ENCODE results near the gene DENND1A.
"Not testable (repeated sequence)": the region's sequence is repeated elsewhere in the genome, so short reads cannot be mapped to it uniquely, and the experiment has no call there.

DENND1A gene

DNA sequence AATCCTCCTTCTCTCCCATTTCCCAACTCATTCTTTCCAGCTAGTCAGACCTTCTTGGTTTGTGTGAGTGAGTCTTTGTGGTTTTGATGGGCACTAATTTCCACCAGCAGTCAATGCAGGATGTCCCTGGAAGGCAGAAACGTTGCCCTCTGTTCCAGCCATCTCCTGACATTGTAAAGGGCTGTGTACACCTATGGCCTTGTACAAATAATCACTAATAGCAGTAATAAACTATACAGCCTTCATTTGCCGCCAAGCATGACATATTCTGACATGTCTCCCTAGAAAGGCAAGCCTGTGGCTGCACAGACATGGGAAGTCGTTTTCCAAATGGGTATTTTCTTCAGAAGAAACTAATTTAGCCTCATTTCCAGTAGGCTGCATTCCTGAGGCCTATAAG lies 18.4 kb upstream of the DENND1A start:
- no peak for DNase-seq (ENCODE audit: low read depth in 2 of 2)

DNA sequence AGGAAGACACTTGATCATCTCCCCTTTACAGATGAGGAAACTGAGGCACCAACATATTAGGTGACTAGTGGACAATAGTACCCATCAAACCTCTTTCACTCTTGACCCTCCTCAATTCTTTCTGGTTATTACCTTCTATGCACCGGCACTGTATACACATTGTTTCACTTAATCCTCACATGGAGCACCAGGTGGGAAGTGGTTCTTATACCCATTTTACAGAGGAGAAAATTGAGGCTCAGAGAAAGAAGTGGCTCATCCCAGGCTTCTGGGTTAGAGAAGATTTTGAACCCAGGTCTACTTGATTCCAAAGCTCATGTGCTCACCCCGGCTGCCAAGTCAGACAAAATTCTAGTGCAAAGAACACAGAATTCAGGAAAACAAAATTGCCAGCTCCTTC lies 17.4 kb upstream of the DENND1A start:
- DNase-seq (ENCODE audit: low read depth in 2 of 2), result no peak

DNA sequence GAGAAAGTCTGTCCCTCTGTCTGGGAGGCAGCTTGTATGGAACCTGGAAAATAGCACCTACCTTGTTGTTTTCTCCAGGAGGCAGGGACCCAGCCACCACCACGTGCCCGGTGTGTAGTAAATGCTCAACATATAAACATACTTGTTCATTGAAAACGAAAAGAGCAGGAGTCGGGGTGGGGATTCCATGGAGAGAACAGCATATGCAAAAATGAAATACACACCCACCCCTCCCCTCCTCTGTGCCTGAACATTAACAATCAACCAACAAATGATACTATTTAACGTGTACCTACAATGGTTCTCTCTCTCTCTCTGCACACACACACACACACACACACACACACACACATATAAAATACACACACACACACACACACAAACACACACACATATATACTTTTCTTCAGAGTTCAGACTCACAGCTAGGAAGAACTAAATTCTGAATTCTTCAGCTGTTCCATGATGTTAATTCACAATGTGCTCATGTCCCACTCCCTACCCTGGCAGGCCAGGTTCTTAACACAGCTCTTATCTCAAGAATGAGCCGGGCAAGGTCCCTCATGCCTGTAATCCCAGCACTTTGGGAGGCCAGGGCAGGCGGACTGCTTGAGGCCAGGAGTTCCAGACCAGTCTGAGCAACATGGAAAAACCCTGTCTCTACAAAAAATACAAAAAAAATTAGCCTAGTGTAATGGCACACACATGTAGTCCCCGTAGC lies 16.3 kb upstream of the DENND1A start:
- DNase-seq (ENCODE audit: low read depth in 2 of 2), result no peak

DNA sequence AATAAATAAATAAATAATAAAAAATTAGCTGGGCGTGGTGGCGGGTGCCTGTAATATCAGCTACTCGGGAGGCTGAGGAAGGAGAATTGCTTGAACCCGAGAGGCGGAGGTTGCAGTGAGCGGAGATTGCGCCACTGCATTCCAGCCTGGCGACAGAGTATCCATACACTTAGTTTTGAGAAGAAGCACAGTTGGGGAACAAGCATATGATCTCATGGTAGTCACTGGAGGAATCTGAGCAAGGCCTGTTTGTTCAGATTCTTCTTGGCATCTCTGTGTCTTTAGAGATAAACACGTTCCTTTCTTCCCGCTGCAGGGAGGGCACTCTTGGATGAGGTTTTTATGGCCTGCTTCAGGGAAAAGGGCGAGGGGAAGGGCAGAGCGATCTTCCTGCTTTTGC lies 15.6 kb upstream of the DENND1A start:
- no peak for DNase-seq (ENCODE audit: low read depth in 2 of 2)

DNA sequence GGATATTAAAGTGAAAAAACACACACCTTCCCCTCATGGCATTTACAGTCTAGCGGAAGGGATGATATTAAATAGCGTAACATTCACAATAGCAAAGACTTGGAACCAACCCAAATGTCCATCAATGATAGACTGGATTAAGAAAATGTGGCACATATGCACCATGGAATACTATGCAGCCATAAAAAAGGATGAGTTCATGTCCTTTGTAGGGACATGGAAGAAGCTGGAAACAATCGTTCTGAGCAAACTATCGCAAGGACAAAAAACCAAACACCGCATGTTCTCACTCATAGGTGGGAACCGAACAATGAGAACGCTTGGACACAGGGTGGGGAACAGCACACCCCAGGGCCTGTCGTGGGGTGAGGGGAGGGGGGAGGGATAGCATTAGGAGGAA lies 14.5 kb upstream of the DENND1A start:
- not testable (repeated sequence) for DNase-seq (ENCODE audit: low read depth in 2 of 2)

DNA sequence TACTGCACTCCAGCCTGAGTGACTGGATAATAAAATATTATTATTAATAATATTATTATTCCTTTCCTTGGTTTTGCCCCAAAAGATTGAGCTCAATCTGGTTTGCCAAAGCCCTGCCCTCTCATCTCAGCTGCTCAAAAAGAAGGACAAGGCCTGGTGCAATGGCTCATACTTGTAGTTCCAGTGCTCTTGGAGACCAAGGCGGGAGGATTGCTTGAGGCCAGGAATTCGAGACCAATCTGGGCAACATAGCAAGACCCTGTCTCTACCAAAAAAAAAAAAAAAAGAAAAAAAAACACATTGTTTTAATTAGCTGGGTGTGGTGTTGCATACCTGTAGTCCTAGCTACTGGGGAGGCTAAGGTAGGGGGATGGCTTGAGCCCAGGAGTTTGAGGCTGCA lies 13.7 kb upstream of the DENND1A start:
- no peak for DNase-seq (ENCODE audit: low read depth in 2 of 2)

DNA sequence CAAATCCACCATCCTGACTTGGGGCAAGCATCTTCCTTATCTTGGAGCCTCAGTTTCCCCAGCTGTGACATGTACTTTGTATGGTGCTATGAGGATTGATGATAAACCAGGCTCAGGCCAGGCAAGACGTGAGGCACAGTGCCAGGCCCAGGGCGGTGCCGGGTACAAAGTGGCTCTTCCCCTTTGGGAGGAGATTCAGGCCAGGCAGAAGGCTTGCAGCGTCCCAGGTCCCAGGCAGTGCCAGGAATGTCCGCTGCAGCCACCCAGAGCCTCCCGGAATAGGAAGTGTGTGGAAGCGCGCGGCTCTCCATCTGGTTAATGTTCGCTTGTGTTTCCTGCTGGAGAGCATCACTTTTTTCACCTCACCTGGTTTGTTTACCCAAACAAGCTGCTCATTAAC lies 12.6 kb upstream of the DENND1A start:
- DNase-seq (ENCODE audit: low read depth in 2 of 2), result no peak

DNA sequence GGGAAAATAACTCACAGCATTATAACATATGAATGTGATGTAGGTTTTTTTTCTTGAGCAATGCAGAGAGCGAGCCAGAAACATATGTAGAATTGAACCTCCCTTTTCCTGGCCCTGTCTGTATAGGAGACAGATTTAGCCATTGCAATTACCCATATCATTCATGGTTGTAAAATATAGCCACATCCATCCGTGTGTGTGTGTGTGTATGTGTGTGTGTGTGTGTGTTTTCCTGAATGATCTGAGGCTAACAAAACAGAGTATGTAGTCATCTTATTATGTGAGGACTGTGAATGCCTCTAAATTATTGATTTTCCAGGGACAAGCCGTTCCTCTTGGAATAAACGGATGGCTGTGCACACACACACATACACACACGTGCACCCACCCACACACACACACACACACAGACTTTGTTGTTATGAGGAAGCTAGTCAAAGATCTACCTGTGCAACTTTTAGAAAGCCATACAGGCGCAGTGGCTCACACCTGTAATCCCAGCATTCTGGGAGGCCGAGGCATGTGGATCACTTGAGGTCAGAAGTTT lies 11.7 kb upstream of the DENND1A start:
- no peak for DNase-seq (ENCODE audit: low read depth in 2 of 2)

DNA sequence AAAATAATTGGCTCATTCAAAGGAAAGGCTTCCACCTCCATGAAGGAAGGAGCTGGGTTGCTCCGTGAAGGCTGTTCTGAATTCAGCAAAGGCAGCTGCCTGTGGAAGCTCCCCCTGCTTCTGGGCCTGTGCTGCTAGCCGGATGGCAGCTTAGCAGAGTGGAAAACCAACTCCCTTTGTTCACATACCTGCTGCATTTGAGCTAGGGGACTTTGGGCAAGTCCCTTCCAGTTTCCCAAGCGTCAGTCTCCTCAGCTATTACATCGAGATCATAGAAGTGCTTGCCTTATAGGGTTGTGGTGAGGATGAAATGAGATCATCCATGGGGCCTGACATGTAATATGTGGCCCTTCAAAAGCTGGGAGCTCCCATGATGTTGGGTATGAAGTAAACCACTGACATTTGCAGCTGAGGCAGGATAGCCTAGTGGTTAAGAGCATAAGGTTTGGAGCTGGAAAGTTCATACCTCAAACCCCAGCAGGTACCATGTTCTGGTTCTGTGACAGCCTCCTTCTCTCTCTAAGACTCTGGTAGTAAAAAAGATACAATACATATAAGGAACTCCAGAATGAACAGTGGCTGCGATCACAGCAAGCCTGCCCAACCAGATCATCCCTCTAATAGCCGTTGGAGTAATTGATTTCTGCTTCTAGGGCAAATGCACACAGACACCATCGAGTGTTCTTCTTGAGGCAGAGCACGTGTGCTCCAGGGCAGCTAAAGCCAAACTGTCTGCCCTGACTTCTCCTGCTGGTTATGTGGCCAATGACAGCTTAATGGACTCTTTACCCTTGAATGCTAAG lies 11.0 kb upstream of the DENND1A start:
- DNase-seq (ENCODE audit: low read depth in 2 of 2), result no peak

DNA sequence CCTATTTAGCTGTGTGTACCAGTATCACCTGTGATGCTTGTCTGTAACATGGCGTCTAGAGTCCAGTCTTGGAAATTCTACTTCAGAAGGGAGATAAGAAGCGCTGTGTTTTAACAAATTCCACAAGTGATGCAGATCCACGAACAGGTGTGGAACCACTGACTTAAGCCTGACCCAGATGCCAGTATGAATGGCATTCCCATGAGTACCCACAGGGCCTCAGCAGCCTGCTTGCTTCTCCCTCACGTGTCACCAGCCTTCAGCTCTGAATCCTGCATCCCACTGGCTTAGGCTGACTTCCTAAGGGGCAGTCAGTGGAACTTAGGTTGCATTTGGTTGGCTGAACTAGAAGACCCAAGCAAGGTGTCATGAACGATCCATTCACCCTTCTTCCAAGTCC lies 8.5 kb upstream of the DENND1A start:
- DNase-seq (ENCODE audit: low read depth in 2 of 2), result no peak

DNA sequence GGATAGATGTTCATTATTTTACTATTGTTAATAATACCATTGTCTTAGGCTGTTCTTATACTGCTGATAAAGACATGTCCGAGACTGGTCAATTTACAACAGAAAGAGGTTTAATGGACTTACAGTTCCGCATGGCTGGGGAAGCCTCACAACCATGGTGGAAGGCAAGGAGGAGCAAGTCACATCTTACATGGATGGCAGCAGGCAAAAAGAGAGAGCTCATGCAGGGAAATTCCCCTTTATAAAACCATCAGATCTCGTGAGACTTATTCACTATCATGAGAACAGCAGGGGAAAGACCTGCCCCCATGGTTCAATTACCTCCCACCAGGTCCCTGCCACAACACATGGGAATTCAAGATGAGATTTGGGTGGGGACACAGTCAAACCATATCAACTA lies 6.6 kb upstream of the DENND1A start:
- not testable (repeated sequence) for DNase-seq (ENCODE audit: low read depth in 2 of 2)

DNA sequence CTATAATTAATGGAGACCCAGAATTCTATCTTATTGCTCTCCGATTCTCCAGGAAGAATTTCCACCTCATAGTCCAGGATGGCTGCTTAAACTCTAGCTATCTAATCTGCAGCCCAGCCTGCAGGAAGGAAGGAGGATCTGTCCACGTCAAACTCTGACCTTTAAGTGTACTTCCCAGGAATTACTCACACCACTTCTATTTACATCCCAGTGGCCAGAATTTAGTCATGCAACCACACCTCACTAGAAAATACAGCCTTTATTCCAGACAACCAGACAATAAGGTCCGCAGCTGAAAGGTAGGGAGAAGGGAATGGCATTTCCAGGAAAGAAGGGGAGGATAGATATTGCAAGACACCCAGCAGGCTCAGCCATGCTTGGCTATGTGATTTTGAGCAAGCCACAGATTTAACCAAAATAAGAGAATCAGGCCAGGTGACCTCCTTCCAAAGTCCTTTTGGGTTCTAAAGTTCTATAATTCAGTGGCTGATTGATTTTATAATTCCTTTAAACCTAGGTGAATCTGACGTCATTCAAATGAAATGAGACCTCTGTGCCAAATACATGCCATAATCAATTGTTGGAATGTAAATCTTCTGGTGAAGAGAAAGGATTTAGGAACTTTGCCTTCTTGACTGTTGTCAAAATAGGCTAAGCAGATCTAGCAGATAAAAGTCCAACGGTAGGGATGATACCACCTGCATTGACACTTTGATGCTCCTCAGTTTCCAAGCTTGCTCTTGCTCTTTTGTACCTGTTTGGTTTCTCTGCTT lies 3.7 kb upstream of the DENND1A start:
- DNase-seq (ENCODE audit: low read depth in 2 of 2), result no peak

DNA sequence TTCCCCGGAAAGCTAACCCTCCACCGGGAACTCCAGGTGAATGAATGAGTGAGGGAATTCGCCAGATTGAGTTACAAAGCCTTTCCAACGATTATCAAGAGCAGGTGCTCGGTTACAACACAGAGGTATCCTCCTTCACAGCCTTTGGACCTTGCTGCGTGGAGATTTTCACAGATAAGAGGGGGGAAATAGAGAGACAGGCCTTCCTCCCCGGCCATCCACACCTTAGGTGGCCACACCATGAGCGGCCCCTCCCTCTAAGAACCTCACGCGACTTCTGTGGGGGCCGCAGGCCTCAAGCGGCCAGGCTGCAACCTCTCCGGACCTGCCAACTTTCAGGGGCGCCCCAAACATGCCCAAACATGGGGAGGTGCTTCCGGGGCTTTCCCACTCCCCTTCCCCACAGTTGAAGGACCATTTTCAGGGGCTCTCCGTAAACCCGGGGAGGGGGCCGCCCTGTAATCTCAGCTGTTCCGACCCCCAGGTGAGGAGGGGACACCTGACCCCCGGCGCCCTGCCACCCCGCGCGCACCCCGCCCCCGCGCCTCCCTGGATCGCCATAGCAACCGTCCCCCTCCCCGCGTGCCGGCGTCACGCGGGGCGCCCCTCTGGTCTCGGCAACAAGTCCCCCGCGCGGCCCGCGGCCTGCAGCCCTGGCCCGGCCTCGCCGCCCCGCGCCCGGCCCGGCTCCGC lies 603 bp downstream of the DENND1A start:
- DNase-seq (ENCODE audit: low read depth in 2 of 2), result no peak

DNA sequence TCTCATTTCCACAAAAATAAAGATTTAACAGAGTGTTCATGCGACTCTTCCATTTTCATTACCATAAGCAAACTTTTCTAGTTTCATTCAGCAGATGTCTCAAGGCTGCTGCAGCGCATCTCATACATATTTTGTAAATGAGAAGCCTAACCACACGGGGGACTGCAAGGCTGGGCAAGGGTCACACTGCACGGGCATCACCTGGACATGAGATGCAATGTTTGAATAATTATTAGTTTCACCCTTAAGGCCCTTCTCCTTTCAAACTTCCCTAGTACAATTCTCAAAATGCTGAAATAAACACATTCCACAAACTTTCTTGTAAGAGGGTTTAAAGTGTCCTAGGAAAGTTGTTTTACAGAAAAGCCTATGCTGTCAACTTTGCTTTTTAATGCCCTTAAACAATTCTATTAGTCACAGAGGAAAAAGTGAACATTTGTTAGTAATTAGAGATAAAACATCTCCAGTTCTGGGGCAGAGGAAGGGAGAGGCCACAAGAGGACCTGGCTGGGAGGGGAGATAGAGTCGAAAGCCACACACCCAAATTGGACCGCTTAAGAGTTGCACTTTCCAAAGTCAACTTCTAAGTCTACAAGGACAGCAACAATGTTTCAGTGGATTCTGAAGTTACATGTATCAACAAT lies 1.3 kb downstream of the DENND1A start:
- no peak for DNase-seq (ENCODE audit: low read depth in 2 of 2)

DNA sequence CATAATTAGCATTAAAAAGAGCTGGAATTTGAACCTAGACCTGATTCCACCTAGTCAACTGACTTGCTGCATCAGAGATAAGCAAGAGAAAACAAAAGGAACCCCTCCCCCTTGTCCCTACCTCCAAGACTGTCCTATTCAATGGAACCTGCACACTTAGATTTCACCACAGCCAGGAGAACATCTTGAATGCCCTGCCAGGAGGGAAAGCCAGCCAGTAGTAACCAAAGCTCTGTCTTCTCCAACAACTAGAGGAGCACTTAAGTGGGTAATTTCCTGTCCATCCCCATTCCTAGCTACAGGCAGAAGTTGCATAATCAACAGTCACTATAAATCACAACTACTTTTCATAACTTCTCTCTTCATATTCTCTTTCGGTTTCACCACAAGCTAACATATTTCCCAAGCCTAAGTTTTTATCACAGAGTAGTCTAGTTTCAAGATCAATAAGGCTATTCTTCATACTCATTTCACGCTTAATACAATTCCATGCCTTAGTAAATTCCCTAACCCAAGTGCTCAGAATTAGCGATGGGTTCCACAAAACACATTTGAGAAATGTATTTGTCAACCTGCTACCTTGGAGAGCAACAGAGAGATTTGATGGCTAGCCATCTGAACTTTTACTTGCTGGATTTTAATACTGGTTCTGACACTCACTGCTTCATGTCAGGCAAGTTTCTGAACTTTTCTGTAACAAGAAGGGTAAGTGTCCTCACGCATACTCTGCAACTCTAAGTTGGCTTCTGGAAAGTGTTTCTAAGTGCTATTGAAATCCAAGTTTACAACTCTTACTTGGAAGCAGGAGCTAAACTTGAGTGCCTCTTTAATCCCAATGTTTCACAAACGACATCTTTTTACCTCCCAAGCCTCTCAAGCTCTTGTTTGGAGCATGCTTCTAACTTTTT lies 2.0 kb downstream of the DENND1A start:
- DNase-seq (ENCODE audit: low read depth in 2 of 2), result no peak

DNA sequence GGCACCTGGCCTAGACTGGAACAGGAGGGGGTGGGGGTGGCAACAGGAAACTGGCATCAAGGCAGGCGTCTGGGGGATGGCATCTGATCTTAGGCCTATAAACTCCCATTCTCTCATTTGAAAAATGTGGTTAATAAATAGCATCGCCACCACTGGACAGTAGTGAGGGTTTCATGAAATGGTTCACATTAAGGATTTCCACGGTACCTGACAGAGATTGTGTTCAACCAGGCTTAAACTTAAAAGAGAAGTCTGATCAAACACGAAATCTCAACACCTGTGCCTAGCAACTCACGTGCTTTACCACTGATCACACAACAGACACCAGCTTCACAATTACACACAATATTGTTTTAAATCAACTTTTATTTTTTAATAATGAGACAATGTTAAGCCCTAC lies 3.0 kb downstream of the DENND1A start:
- no peak for DNase-seq (ENCODE audit: low read depth in 2 of 2)

DNA sequence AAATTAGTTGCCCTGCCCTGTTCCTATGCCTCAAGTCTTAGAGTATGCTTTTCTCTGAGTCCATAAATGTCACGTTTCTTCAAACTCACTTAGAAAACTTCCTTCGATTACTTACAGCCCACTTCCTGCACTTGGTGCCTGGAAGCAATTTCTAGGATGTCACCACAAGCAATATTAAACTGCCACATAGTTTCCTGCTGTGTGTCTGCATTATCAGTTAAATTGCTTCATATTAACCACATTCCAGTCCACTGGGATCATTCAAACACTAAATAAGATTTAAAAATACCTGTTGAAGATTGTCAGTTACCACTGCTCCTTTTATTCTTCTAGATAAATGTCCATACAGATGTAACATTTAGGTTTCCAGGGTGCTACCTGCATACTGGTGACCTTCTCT lies 4.1 kb downstream of the DENND1A start:
- DNase-seq (ENCODE audit: low read depth in 2 of 2), result no peak

DNA sequence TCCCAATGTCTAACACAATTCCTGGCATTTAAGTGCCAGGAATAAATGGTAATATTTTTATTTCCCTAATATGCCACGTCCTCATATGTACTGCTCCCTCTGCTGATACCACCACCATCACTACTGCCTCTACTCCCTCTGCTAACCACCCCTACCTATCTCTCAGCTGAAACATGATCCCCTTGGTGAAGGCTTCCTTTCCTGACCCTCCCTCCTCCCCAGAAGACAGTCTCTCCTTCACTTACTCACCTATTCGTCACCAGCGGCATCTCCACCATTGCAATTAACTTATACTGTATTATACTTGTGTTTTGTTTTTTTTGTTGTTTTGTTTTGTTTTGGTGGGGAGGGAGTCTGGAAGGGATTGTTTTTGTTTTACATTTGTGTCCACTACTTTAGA lies 4.8 kb downstream of the DENND1A start:
- DNase-seq (ENCODE audit: low read depth in 2 of 2), result no peak

DNA sequence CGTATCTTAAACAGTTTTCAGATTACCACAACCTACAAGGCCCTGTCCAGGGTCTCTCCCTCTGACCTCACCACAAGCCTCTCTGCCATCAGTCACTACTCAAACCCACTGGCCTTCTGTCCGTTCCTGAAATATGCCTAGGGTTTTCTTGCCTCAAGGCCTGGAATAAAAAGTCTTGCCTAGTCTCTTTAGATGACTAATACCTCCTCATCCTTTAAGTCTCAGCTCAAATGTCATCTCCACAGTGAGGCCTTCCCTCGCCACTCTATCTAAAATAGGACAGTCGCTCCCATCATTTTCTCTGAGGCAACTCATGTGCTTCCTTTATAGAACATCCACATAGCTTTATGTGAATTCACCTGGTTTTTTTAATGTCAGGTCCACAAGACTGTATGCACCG lies 5.2 kb downstream of the DENND1A start:
- DNase-seq (ENCODE audit: low read depth in 2 of 2), result no peak

DNA sequence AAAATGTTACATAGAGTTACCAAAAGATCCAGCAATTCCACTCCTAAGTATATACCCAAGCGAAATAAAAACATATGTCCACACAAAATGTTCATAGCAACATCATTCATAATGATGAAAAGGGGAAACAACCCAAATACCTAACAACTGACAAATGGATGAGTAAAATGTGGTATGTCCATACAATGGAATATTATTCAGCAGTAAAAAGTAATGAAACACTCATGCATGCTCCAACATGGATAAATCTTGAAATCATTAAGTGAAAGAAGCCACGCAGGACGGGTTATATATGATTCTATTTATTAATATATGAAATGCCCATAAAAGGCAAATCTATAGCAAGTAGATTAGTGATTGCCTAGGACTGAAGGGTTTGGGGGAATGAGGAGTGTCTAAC lies 6.0 kb downstream of the DENND1A start:
- no peak for DNase-seq (ENCODE audit: low read depth in 2 of 2)

Data from activated CD8-positive, alpha-beta memory T cell treated with anti-CD3 and anti-CD28 coated beads for 4 hours (primary cell).